GM21723 (cell line): ENCODE measurements around the gene CYP2U1.

Experiments used
- ATAC-seq: cut with Tn5 transposase; IDR thresholded peaks from one replicate; pipeline ENCODE4 v1.9.1; 2021; ENCODE audit warnings: mild to moderate bottlenecking, moderate library complexity; ENCODE audit not compliant: unreplicated experiment

The CYP2U1 gene

GRCh38 chr4:107977966-107978705 is 46.8 kb downstream of the CYP2U1 start:
- ATAC-seq = no peak

GRCh38 chr4:107978716-107979451 is 47.5 kb downstream of the CYP2U1 start:
- no peak for ATAC-seq

- ATAC-seq = no peak
These were observed 56.8 kb downstream of the CYP2U1 start for GRCh38 chr4:107987916-107988762.

- no peak for ATAC-seq
These were observed 57.4 kb downstream of the CYP2U1 start for GRCh38 chr4:107988763-107989035.

GRCh38 chr4:107989162-107989536 is 57.8 kb downstream of the CYP2U1 start:
- ATAC-seq = peak; percentile 14

- peak; percentile 94 for ATAC-seq
These were observed 58.4 kb downstream of the CYP2U1 start, which contains the start of gene HADH for GRCh38 chr4:107989537-107990386. Gene HADH (plus strand): TSS chr4:107989889. CDS start chr4:107989933, 44 bp downstream.

- ATAC-seq = no peak
These were observed 60.7 kb downstream of the CYP2U1 start for GRCh38 chr4:107991945-107992630.

- ATAC-seq = peak; percentile 41
These were observed 62.6 kb downstream of the CYP2U1 start for GRCh38 chr4:107993969-107994368.

- ATAC-seq = no peak
These were observed 63.5 kb downstream of the CYP2U1 start for GRCh38 chr4:107994894-107995293.

GRCh38 chr4:107996949-107997788 is 65.8 kb downstream of the CYP2U1 start:
- ATAC-seq = no peak

GRCh38 chr4:107997794-107998193 is 66.4 kb downstream of the CYP2U1 start:
- ATAC-seq = no peak

- ATAC-seq = no peak
These were observed 68.7 kb downstream of the CYP2U1 start for GRCh38 chr4:107999932-108000539.

GRCh38 chr4:108001540-108002135 is 70.3 kb downstream of the CYP2U1 start:
- no peak for ATAC-seq
